Gastrocnemius medialis (tissue), 4 donors: ENCODE measurements around the gene GPAM. TPM values are rescaled to one million over a fixed set of nuclear protein-coding genes. Genes with fewer than 3 reads are reported as not detected.

Experiments used
- ATAC-seq, 2 donors: fragments of 150-250 bp; one replicate each; pipeline ENCODE4 v1.9.1; 2016
- DNase-seq, 2 donors: peaks; one replicate each; pipeline ENCODE4 v3.0.0-alpha.2; 2019
- H3K27ac ChIP-seq, 4 donors: fragments of 200-600 bp; sonication (generic); 1 replicate in 1 of 4; 2 replicates in 3 of 4; pipeline ENCODE4 v1.5.1; 2016 to 2018; ENCODE audit warnings: mild to moderate bottlenecking in 2 of 4, moderate library complexity in 1 of 4
- H3K27me3 ChIP-seq, 3 donors: fragments of 200-600 bp; sonication (generic) in 2 of 3; 1 replicate in 1 of 3; 2 replicates in 2 of 3; pipeline versions ENCODE4 v1.5.1 to v1.6.0; 2016 to 2019; ENCODE audit warnings: mild to moderate bottlenecking in 1 of 3, moderate library complexity in 1 of 3
- H3K36me3 ChIP-seq, 2 donors: fragments of 200-600 bp; sonication (generic) in 1 of 2; one replicate each; pipeline ENCODE4 v1.5.1; 2017 to 2018
- H3K4me1 ChIP-seq, 2 donors: fragments of 200-600 bp; sonication (generic) in 1 of 2; one replicate each; pipeline ENCODE4 v1.5.1; 2016 to 2017; ENCODE audit warnings: mild to moderate bottlenecking in 2 of 2
- H3K4me3 ChIP-seq, 4 donors: fragments of 200-600 bp; sonication (generic) in 3 of 4; 1 replicate in 1 of 4; 2 replicates in 3 of 4; pipeline ENCODE4 v1.5.1; 2016 to 2019; ENCODE audit warnings: mild to moderate bottlenecking in 2 of 4
- H3K9me3 ChIP-seq, 3 donors: fragments of 200-600 bp; sonication (generic) in 2 of 3; 1 replicate in 1 of 3; 2 replicates in 2 of 3; pipeline ENCODE4 v1.5.1; 2016 to 2019
- CTCF ChIP-seq, 5 experiments: fragments of 450-650 bp in 3 of 5; fragments of 200-600 bp in 2 of 5; sonication (generic) in 2 of 5; IDR thresholded peaks in 4 of 5; conservative IDR thresholded peaks in 1 of 5; 1 replicate in 4 of 5; 2 replicates in 1 of 5; pipeline ENCODE4 v1.5.1; 2016 to 2019; ENCODE audit warnings: antibody characterized with exemption in 5 of 5, mild to moderate bottlenecking in 3 of 5, moderate library complexity in 3 of 5
- POLR2A ChIP-seq, 2 donors: fragments of 450-650 bp; IDR thresholded peaks; one replicate each; pipeline ENCODE4 v1.6.1; 2017; ENCODE audit warnings: antibody characterized with exemption in 2 of 2, mild to moderate bottlenecking in 2 of 2, moderate library complexity in 2 of 2
- in situ Hi-C, 4 donors: fragments of 200-750 bp; cut with MboI; loops; one replicate each; pipeline versions ENCODE4 v1.15.0 to v1.8.0; 2017; ENCODE audit warnings: low sequenced_read_pairs in 4 of 4
- intact Hi-C: fragments of 100-400 bp; cut with DNase I; formaldehyde crosslinking; loops from one replicate; pipeline ENCODE4 v1.15.1; 2023; ENCODE audit warnings: low total_unique reads
- total RNA-seq, 4 donors: library from RNA; depleted of rRNA; stranded (reverse); fragments of >200 nt; gene quantifications; one replicate each; pipeline versions ENCODE4 v1.1.0 to v1.2.3, GENCODE V29; 2016

Gene GPAM
- total RNA-seq, 4 donors from 2014 or later = 4.0 to 9.0 (median 4.6) TPM

- H3K27me3 ChIP-seq = no peaks in the 10 kb centered on the region
- no peak for DNase-seq
- peak overlapping the region; percentile 86 to 93 (median 90) for H3K27ac ChIP-seq
- in situ Hi-C loops (loop anchor here (5.0 to 25.0 kb wide), 4 partner anchors 128 to 278 kb away; partner anchors contain the start of genes VTI1A (in 3 of the 4) and ZDHHC6 (in 3 of the 4)), intact Hi-C loops (loop anchor here (2.0 to 5.0 kb wide), 2 partner anchors 122 to 263 kb away; partner anchors contain the start of genes VTI1A and ZDHHC6)
- H3K4me3 ChIP-seq = peak overlapping the region; percentile 88 to 94 (median 91)
- H3K9me3 ChIP-seq = no peaks in the 10 kb centered on the region
- ATAC-seq = no peak
- H3K4me1 ChIP-seq = peaks cover 19 to 27% of the 10 kb centered on the region in 2 donors
- peaks cover 0 to 4% of the 10 kb centered on the region in 2 donors for H3K36me3 ChIP-seq
- no peak for TF ChIP-seq CTCF (IDR thresholded peaks at IDR 0.05 in 4 of 5, conservative IDR thresholded peaks at IDR 0.05 in 1 of 5)
- no peak for TF ChIP-seq POLR2A (IDR thresholded peaks at IDR 0.05)
Measured at GRCh38 chr10:112184379-112184778, 814 bp upstream of the GPAM start.

DNA sequence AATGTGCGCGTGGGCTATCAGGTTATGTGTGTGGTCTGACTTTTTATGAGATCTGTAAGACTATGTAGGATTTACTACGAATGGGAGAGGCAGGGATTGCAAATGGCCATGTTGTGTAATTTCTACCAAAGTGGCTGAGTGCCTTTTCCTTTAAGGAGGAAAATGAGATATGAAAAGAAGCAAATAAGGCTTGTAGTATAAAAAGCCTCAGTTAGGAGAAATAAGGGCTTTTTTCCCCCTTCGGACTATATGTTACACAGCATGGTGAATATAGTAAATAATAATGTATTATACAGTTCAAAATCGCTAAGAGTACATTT, 447 bp upstream of the GPAM start:
- Histone ChIP-seq H3K27ac (peak overlapping the region; percentile 86 to 93 (median 90)), H3K36me3 (peaks cover 0 to 7% of the 10 kb centered on the region in 2 donors), H3K27me3 (no peaks in the 10 kb centered on the region), H3K4me3 (peak overlapping the region; percentile 88 to 94 (median 91)), H3K4me1 (peaks cover 19 to 27% of the 10 kb centered on the region in 2 donors), H3K9me3 (no peaks in the 10 kb centered on the region)
- DNase-seq = no peak
- intact Hi-C loops (loop anchor here (2.0 to 5.0 kb wide), 2 partner anchors 123 to 263 kb away; partner anchors contain the start of genes VTI1A and ZDHHC6), in situ Hi-C loops (loop anchor here (5.0 to 25.0 kb wide), 4 partner anchors 128 to 278 kb away; partner anchors contain the start of genes VTI1A (in 3 of the 4) and ZDHHC6 (in 3 of the 4))
- TF ChIP-seq CTCF (IDR thresholded peaks at IDR 0.05 in 4 of 5, conservative IDR thresholded peaks at IDR 0.05 in 1 of 5) (no peak), POLR2A (IDR thresholded peaks at IDR 0.05) (no peak)
- ATAC-seq = no peak

DNA sequence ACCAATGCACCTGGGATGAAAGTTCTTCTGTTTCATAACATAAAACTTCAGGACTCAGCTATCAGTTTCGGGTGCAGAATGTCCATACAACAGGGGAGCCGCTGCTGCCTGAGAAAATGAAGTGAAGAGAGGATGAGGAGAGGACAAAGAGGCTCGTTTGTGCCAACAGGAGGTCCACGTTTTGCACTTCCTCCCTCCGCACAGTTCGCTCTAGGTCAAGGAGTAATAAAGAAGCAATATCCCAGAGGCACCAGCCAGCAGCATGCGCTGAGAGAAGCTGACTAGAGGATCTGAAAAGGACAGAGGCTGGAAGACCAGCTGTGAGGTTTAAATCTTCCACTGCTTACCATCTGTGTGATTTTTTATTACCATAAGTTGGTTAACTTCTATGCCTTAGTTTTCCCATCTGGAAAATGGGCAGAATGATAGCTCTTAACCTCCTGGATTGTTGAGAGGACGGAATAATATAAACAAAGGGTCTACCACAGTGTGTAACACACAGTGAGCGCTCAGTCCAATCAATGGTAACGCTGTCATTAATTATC, 709 bp downstream of the GPAM start:
- no peaks in the 10 kb centered on the region for H3K27me3 ChIP-seq
- in situ Hi-C loops = loop anchor here (5.0 to 25.0 kb wide), 4 partner anchors 129 to 279 kb away; partner anchors contain the start of genes VTI1A (in 3 of the 4) and ZDHHC6 (in 3 of the 4)
- peak overlapping the region; percentile 86 to 93 (median 90) for H3K27ac ChIP-seq
- intact Hi-C loops = loop anchor here (2.0 to 5.0 kb wide), 2 partner anchors 132 to 264 kb away; partner anchors contain the start of genes VTI1A and ZDHHC6
- ATAC-seq = no peak
- peaks cover 0 to 10% of the 10 kb centered on the region in 2 donors for H3K36me3 ChIP-seq
- H3K9me3 ChIP-seq = no peaks in the 10 kb centered on the region
- peaks cover 19 to 27% of the 10 kb centered on the region in 2 donors for H3K4me1 ChIP-seq
- no peak for TF ChIP-seq POLR2A (IDR thresholded peaks at IDR 0.05)
- no peak for TF ChIP-seq CTCF (IDR thresholded peaks at IDR 0.05 in 4 of 5, conservative IDR thresholded peaks at IDR 0.05 in 1 of 5)
- DNase-seq = no peak
- H3K4me3 ChIP-seq = peak overlapping the region; percentile 88 to 94 (median 91)

GRCh38 chr10:112177247-112177646, 6.3 kb downstream of the GPAM start:
- no peak overlapping the region for H3K4me3 ChIP-seq
- in situ Hi-C loops = loop anchor here (25.0 kb wide), 3 partner anchors 135 to 285 kb away; partner anchors contain the start of genes VTI1A (in 3 of the 4) and ZDHHC6 (in 3 of the 4)
- peaks cover 0 to 52% of the 10 kb centered on the region in 2 donors for H3K36me3 ChIP-seq
- peaks cover 0 to 14% of the 10 kb centered on the region in 2 donors for H3K4me1 ChIP-seq
- no peaks in the 10 kb centered on the region for H3K9me3 ChIP-seq
- intact Hi-C loops = no loop called here
- TF ChIP-seq POLR2A (IDR thresholded peaks at IDR 0.05) (no peak), CTCF (IDR thresholded peaks at IDR 0.05 in 4 of 5, conservative IDR thresholded peaks at IDR 0.05 in 1 of 5) (no peak)
- ATAC-seq (no peak), DNase-seq (no peak)
- peak overlapping the region in 3 of 4 donors; percentile 27 to 42 (median 39) for H3K27ac ChIP-seq
- no peaks in the 10 kb centered on the region for H3K27me3 ChIP-seq
